Calu3 (cell line): ENCODE measurements around the gene HMCN1. TPM values are rescaled to one million over a fixed set of nuclear protein-coding genes. Genes with fewer than 3 reads are reported as not detected.

Experiments used
- BruUV-seq: library from RNA; stranded (reverse); fragments of 400-500 nt; replicated peaks from 2 replicates; lab custom pipeline; 2021; lab: Mats Ljungman, UMichigan
- CTCF ChIA-PET: fragments of 300-600 bp; sonication (Branson Sonifier 250); formaldehyde crosslinking; loops from one replicate; lab custom pipeline; 2022; ENCODE audit warnings: antibody characterized with exemption; lab: Charles Lee
- DNase-seq: peaks from one replicate; pipeline ENCODE4 v3.0.0; 2022
- H3K27ac Mint-ChIP-seq: one replicate; pipeline ENCODE4 v1.8.0; 2022; ENCODE audit warnings: mixed read lengths; ENCODE audit not compliant: unreplicated experiment
- H3K27me3 Mint-ChIP-seq: one replicate; pipeline ENCODE4 v1.8.0; 2022; ENCODE audit warnings: mixed read lengths; ENCODE audit not compliant: unreplicated experiment
- H3K36me3 Mint-ChIP-seq: one replicate; pipeline ENCODE4 v1.8.0; 2022; ENCODE audit warnings: mild to moderate bottlenecking, moderate library complexity, mixed read lengths; ENCODE audit not compliant: insufficient read depth, unreplicated experiment
- H3K4me1 Mint-ChIP-seq: one replicate; pipeline ENCODE4 v1.8.0; 2022; ENCODE audit warnings: mild to moderate bottlenecking, low read depth, mixed read lengths; ENCODE audit not compliant: unreplicated experiment
- H3K4me3 Mint-ChIP-seq: one replicate; pipeline ENCODE4 v1.8.0; 2022; ENCODE audit warnings: mild to moderate bottlenecking, low read depth, moderate library complexity, mixed read lengths; ENCODE audit not compliant: unreplicated experiment
- H3K9me3 Mint-ChIP-seq: one replicate; pipeline ENCODE4 v1.8.0; 2022; ENCODE audit warnings: low read depth, mixed read lengths; ENCODE audit not compliant: unreplicated experiment
- CTCF ChIP-seq: fragments of 200-600 bp; IDR thresholded peaks from one replicate; pipeline ENCODE4 v1.8.0; 2022; ENCODE audit warnings: antibody characterized with exemption; ENCODE audit not compliant: unreplicated experiment
- intact Hi-C: fragments of 100-400 bp; cut with micrococcal nuclease; formaldehyde crosslinking; loops from one replicate; pipeline ENCODE4 v1.10.0; 2022; ENCODE audit not compliant: unreplicated experiment
- total RNA-seq: library from RNA; stranded (reverse); gene quantifications from 2 replicates; pipeline ENCODE4 v1.2.3, GENCODE V29; 2022

The HMCN1 gene
- total RNA-seq, 1 experiment from 2014 or later, result 0.05 TPM

GRCh38 chr1:185816460-185816859 lies 82.3 kb downstream of the HMCN1 start:
- DNase-seq, result no peak
- H3K27me3 Mint-ChIP-seq, result no peaks in the 10 kb centered on the region
- no peaks in the 10 kb centered on the region for H3K36me3 Mint-ChIP-seq
- BruUV-seq, result no TSS peak
- intact Hi-C loops, result no loop called here
- no peak overlapping the region for H3K27ac Mint-ChIP-seq
- H3K9me3 Mint-ChIP-seq, result no peaks in the 10 kb centered on the region
- no peak overlapping the region for H3K4me3 Mint-ChIP-seq
- no peak for TF ChIP-seq CTCF
- no peaks in the 10 kb centered on the region for H3K4me1 Mint-ChIP-seq
- CTCF ChIA-PET, result no interaction called here

GRCh38 chr1:185819798-185820197 lies 85.6 kb downstream of the HMCN1 start:
- Mint-ChIP-seq H3K27me3 (no peaks in the 10 kb centered on the region), H3K4me1 (peaks cover 7% of the 10 kb centered on the region), H3K27ac (no peak overlapping the region), H3K4me3 (no peak overlapping the region), H3K9me3 (no peaks in the 10 kb centered on the region), H3K36me3 (no peaks in the 10 kb centered on the region)
- TF ChIP-seq CTCF, result no peak
- no peak for DNase-seq
- no TSS peak for BruUV-seq
- CTCF ChIA-PET, result no interaction called here
- intact Hi-C loops, result no loop called here

GRCh38 chr1:185821612-185822385 lies 87.6 kb downstream of the HMCN1 start:
- H3K27me3 Mint-ChIP-seq, result no peaks in the 10 kb centered on the region
- DNase-seq, result no peak
- H3K27ac Mint-ChIP-seq, result no peak overlapping the region
- CTCF ChIA-PET, result interaction anchor here (1.9 kb wide), 1 partner anchor 8 kb away, joined by 5 read pairs; no protein-coding TSS in a partner anchor
- H3K4me1 Mint-ChIP-seq, result peaks cover 7% of the 10 kb centered on the region
- H3K4me3 Mint-ChIP-seq, result no peak overlapping the region
- TF ChIP-seq CTCF, result no peak
- no TSS peak for BruUV-seq
- H3K36me3 Mint-ChIP-seq, result no peaks in the 10 kb centered on the region
- intact Hi-C loops, result no loop called here
- H3K9me3 Mint-ChIP-seq, result no peaks in the 10 kb centered on the region

- CTCF ChIA-PET, result no interaction called here
- intact Hi-C loops, result no loop called here
- H3K9me3 Mint-ChIP-seq, result no peaks in the 10 kb centered on the region
- H3K4me1 Mint-ChIP-seq, result peaks cover 7% of the 10 kb centered on the region
- TF ChIP-seq CTCF, result no peak
- no peak for DNase-seq
- no peaks in the 10 kb centered on the region for H3K27me3 Mint-ChIP-seq
- BruUV-seq, result no TSS peak
- H3K36me3 Mint-ChIP-seq, result no peaks in the 10 kb centered on the region
- no peak overlapping the region for H3K4me3 Mint-ChIP-seq
- H3K27ac Mint-ChIP-seq, result no peak overlapping the region
These were observed 89.3 kb downstream of the HMCN1 start for GRCh38 chr1:185823467-185823866.
